Muscle of arm (tissue), 12 donors: ENCODE results near the gene STOML2. TPM values are rescaled to one million over a fixed set of nuclear protein-coding genes. Genes with fewer than 3 reads are reported as not detected.

Source experiments
- DNase-seq: peaks from one replicate; pipeline ENCODE4 v3.0.0-alpha.2; 2013
- polyA plus RNA-seq, 12 donors: library from polyadenylated mRNA; unstranded; fragments of 120-200 nt; gene quantifications; one replicate each; pipeline ENCODE4 v1.2.1, GENCODE V29; 2013; ENCODE audit not compliant: insufficient read length in 12 of 12

Gene STOML2
- polyA plus RNA-seq, 12 donors: 55.3 to 75.3 (median 66.7) TPM; not detected in 1

- DNase-seq: no peak
These were observed 28.1 kb downstream of the STOML2 start for GRCh38 chr9:35074791-35075190.

GRCh38 chr9:35074141-35074540 is 28.8 kb downstream of the STOML2 start:
- DNase-seq: no peak

- no peak for DNase-seq
These were observed 29.7 kb downstream of the STOML2 start for GRCh38 chr9:35073279-35073612.

GRCh38 chr9:35072461-35073278 is 30.3 kb downstream of the STOML2 start, which contains the start of gene VCP:
VCP (minus strand) TSS chr9:35072625; CDS start chr9:35072353, 272 bp downstream.
- peak; percentile 98 for DNase-seq

GRCh38 chr9:35071814-35072460 is 31.0 kb downstream of the STOML2 start:
- peak; percentile 82 for DNase-seq

GRCh38 chr9:35070823-35071813 is 31.8 kb downstream of the STOML2 start:
- DNase-seq: no peak

- DNase-seq: no peak
These were observed 33.9 kb downstream of the STOML2 start for GRCh38 chr9:35069020-35069419.

- no peak for DNase-seq
These were observed 35.9 kb downstream of the STOML2 start for GRCh38 chr9:35067056-35067455.

- DNase-seq: no peak
These were observed 42.3 kb downstream of the STOML2 start for GRCh38 chr9:35060548-35061207.

GRCh38 chr9:35059438-35059837 is 43.5 kb downstream of the STOML2 start:
- DNase-seq: no peak

GRCh38 chr9:35057271-35057620 is 45.7 kb downstream of the STOML2 start:
- DNase-seq: no peak

GRCh38 chr9:35056571-35057270 is 46.2 kb downstream of the STOML2 start:
- DNase-seq: no peak

- DNase-seq: no peak
These were observed 47.9 kb downstream of the STOML2 start for GRCh38 chr9:35054871-35055644.

GRCh38 chr9:35054185-35054835 is 48.6 kb downstream of the STOML2 start:
- no peak for DNase-seq

GRCh38 chr9:35051069-35051967 is 51.6 kb downstream of the STOML2 start:
- DNase-seq: no peak
